Urinary bladder (tissue), 4 donors: ENCODE measurements around the gene KLHDC4. TPM values are rescaled to one million over a fixed set of nuclear protein-coding genes. Genes with fewer than 3 reads are reported as not detected.
"Not testable (repeated sequence)": the region's sequence is repeated elsewhere in the genome, so short reads cannot be mapped to it uniquely, and the experiment has no call there.

Experiments used
- DNase-seq: peaks from one replicate; pipeline ENCODE4 v3.0.0-alpha.2; 2015; ENCODE audit errors: extremely low spot score
- H3K27ac ChIP-seq: one replicate; pipeline ENCODE4 v1.5.1; 2013; ENCODE audit warnings: low read depth, mild to moderate bottlenecking, moderate library complexity
- H3K36me3 ChIP-seq: one replicate; pipeline ENCODE4 v1.6.1; 2013; ENCODE audit warnings: mild to moderate bottlenecking, moderate library complexity; ENCODE audit not compliant: insufficient read depth
- H3K4me1 ChIP-seq: one replicate; pipeline ENCODE4 v1.6.1; 2013; ENCODE audit warnings: mild to moderate bottlenecking, moderate library complexity; ENCODE audit not compliant: insufficient read depth
- H3K4me3 ChIP-seq: one replicate; pipeline ENCODE4 v1.5.1; 2013; ENCODE audit warnings: low read depth, low read length
- WGBS: extraction: QIAGEN DNeasy Blood & Tissue Kit; methylation state at CpG from one replicate; pipeline ENCODE4 v1.1.7; 2013; 5-methylcytosine and 5-hydroxymethylcytosine counted together
- polyA plus RNA-seq: library from polyadenylated mRNA; stranded (reverse); fragments of 200-250 nt; gene quantifications from one replicate; pipeline ENCODE4 v1.2.3, GENCODE V29; 2013
- total RNA-seq: library from RNA; depleted of rRNA; stranded (reverse); fragments of >200 nt; gene quantifications from one replicate; pipeline ENCODE4 v1.2.3, GENCODE V29; 2014
- donor health status: healthy with polysubstance abuse.
- donor health status: healthy.

Gene KLHDC4
- total and polyA plus RNA-seq, 2 donors, result 21.5 to 23.1 TPM

GRCh38 chr16:87794485-87795078, 28.8 kb upstream of the KLHDC4 start:
- Histone ChIP-seq H3K27ac (no peak overlapping the region), H3K36me3 (no peaks in the 10 kb centered on the region), H3K4me3 (no peak overlapping the region), H3K4me1 (no peaks in the 10 kb centered on the region)
- WGBS, result 89% methylated on average over 14 of the region's 14 CpGs
- DNase-seq, result no peak

GRCh38 chr16:87792205-87792565, 26.4 kb upstream of the KLHDC4 start:
- no peak for DNase-seq
- Histone ChIP-seq H3K4me3 (no peak overlapping the region), H3K36me3 (no peaks in the 10 kb centered on the region), H3K4me1 (no peaks in the 10 kb centered on the region), H3K27ac (no peak overlapping the region)
- 93% methylated on average over 7 of the region's 7 CpGs for WGBS

- DNase-seq, result no peak
- Histone ChIP-seq H3K4me1 (no peaks in the 10 kb centered on the region), H3K27ac (no peak overlapping the region), H3K36me3 (no peaks in the 10 kb centered on the region), H3K4me3 (no peak overlapping the region)
- WGBS, result 75% methylated on average over 32 of the region's 32 CpGs
Measured at GRCh38 chr16:87791295-87792204, 25.8 kb upstream of the KLHDC4 start.

GRCh38 chr16:87790292-87791100, 24.7 kb upstream of the KLHDC4 start:
- DNase-seq, result no peak
- WGBS, result 58% methylated on average over 17 of the region's 17 CpGs
- Histone ChIP-seq H3K4me3 (no peak overlapping the region), H3K36me3 (no peaks in the 10 kb centered on the region), H3K4me1 (no peaks in the 10 kb centered on the region), H3K27ac (no peak overlapping the region)

- Histone ChIP-seq H3K36me3 (no peaks in the 10 kb centered on the region), H3K4me1 (no peaks in the 10 kb centered on the region), H3K4me3 (no peak overlapping the region), H3K27ac (no peak overlapping the region)
- 55% methylated on average over 20 of the region's 20 CpGs for WGBS
- DNase-seq, result no peak
Measured at GRCh38 chr16:87789437-87790291, 23.9 kb upstream of the KLHDC4 start.

GRCh38 chr16:87788730-87789436, 23.1 kb upstream of the KLHDC4 start:
- H3K27ac ChIP-seq, H3K36me3 ChIP-seq, H3K4me1 ChIP-seq, H3K4me3 ChIP-seq, DNase-seq: not testable (repeated sequence)
- 86% methylated on average over 10 of the region's 10 CpGs for WGBS

GRCh38 chr16:87787451-87788091, 21.8 kb upstream of the KLHDC4 start:
- H3K36me3 ChIP-seq, H3K4me1 ChIP-seq, DNase-seq, H3K27ac ChIP-seq, H3K4me3 ChIP-seq: not testable (repeated sequence)
- 84% methylated on average over 2 of the region's 2 CpGs for WGBS

GRCh38 chr16:87784812-87785211, 19.0 kb upstream of the KLHDC4 start:
- DNase-seq, result no peak
- Histone ChIP-seq H3K36me3 (no peaks in the 10 kb centered on the region), H3K27ac (no peak overlapping the region), H3K4me3 (no peak overlapping the region), H3K4me1 (no peaks in the 10 kb centered on the region)
- 39% methylated on average over 10 of the region's 10 CpGs for WGBS

GRCh38 chr16:87782033-87782432, 16.2 kb upstream of the KLHDC4 start:
- Histone ChIP-seq H3K27ac (no peak overlapping the region), H3K4me3 (no peak overlapping the region), H3K4me1 (no peaks in the 10 kb centered on the region), H3K36me3 (no peaks in the 10 kb centered on the region)
- 87% methylated on average over 4 of the region's 4 CpGs for WGBS
- DNase-seq, result no peak

- H3K27ac ChIP-seq, result no peak overlapping the region
- no peaks in the 10 kb centered on the region for H3K36me3 ChIP-seq
- 82% methylated on average over 10 of the region's 10 CpGs for WGBS
- DNase-seq, result no peak
- no peak overlapping the region for H3K4me3 ChIP-seq
- H3K4me1 ChIP-seq, result no peaks in the 10 kb centered on the region
Measured at GRCh38 chr16:87780385-87780989, 14.7 kb upstream of the KLHDC4 start.

- Histone ChIP-seq H3K36me3 (no peaks in the 10 kb centered on the region), H3K4me1 (no peaks in the 10 kb centered on the region), H3K27ac (no peak overlapping the region), H3K4me3 (no peak overlapping the region)
- 31% methylated on average over 41 of the region's 41 CpGs for WGBS
- peak; percentile 33 for DNase-seq
Measured at GRCh38 chr16:87778830-87779579, 13.2 kb upstream of the KLHDC4 start.
